HUES6 (cell line): ENCODE results near the gene SHLD2.

Experiments
- H3K27ac ChIP-seq: 2 replicates; pipeline ENCODE4 v1.7.0; 2013; ENCODE audit warnings: low read depth, mild to moderate bottlenecking, low read length, inconsistent platforms
- H3K27me3 ChIP-seq: 2 replicates; pipeline ENCODE4 v1.6.1; 2013; ENCODE audit warnings: low read length; ENCODE audit not compliant: control insufficient read depth, insufficient read depth
- H3K36me3 ChIP-seq: 2 replicates; pipeline ENCODE4 v1.6.1; 2013; ENCODE audit warnings: low read length; ENCODE audit not compliant: control insufficient read depth, insufficient read depth
- H3K4me1 ChIP-seq: 2 replicates; pipeline ENCODE4 v1.6.1; 2013; ENCODE audit warnings: low read length; ENCODE audit not compliant: control insufficient read depth, insufficient read depth
- H3K4me3 ChIP-seq: 2 replicates; pipeline ENCODE4 v1.5.1; 2013; ENCODE audit warnings: low read depth, low read length
- H3K9ac ChIP-seq: one replicate; pipeline ENCODE4 v1.6.1; 2013; ENCODE audit warnings: mild to moderate bottlenecking, low read length
- H3K9me3 ChIP-seq: 2 replicates; pipeline ENCODE4 v1.6.1; 2013; ENCODE audit warnings: low read depth, low read length; ENCODE audit not compliant: control insufficient read depth, insufficient read depth

Gene SHLD2

GRCh38 chr10:87094373-87095235 is at the start of gene SHLD2, which contains the start of gene GLUD1:
Gene SHLD2, plus strand, starts transcription at chr10:87095206. Its CDS starts 56,149 bp downstream, at chr10:87151355.
Gene GLUD1, minus strand, starts transcription at chr10:87094843. Its CDS starts 74 bp downstream, at chr10:87094769.
- Histone ChIP-seq H3K4me3 (peak within 1 kb of the TSS; percentile 91), H3K27me3 (no peaks in the 10 kb centered on the region), H3K36me3 (peaks cover 5% of the 10 kb centered on the region), H3K9ac (peak within 1 kb of the TSS; percentile 96), H3K4me1 (peaks cover 25% of the 10 kb centered on the region), H3K27ac (peak within 1 kb of the TSS; percentile 65), H3K9me3 (no peaks in the 10 kb centered on the region)

- no peaks in the 10 kb centered on the region for H3K4me1 ChIP-seq
These were observed 49.5 kb upstream of the SHLD2 start for GRCh38 chr10:87045434-87045938.

GRCh38 chr10:87053111-87053510 is 41.9 kb upstream of the SHLD2 start:
- peaks cover 81% of the 10 kb centered on the region for H3K36me3 ChIP-seq
- H3K27ac ChIP-seq: no peak overlapping the region
- no peak overlapping the region for H3K4me3 ChIP-seq
- no peaks in the 10 kb centered on the region for H3K27me3 ChIP-seq
- H3K4me1 ChIP-seq: no peaks in the 10 kb centered on the region
- no peak overlapping the region for H3K9ac ChIP-seq
- H3K9me3 ChIP-seq: no peaks in the 10 kb centered on the region

More at GRCh38 chr10:87045434-87045938, 49.5 kb upstream of the SHLD2 start:
- Histone ChIP-seq H3K27ac (no peak overlapping the region), H3K9me3 (no peaks in the 10 kb centered on the region), H3K36me3 (peaks cover 23% of the 10 kb centered on the region), H3K4me3 (no peak overlapping the region), H3K27me3 (no peaks in the 10 kb centered on the region), H3K9ac (no peak overlapping the region)

GRCh38 chr10:87053577-87054181 is 41.3 kb upstream of the SHLD2 start:
- H3K9me3 ChIP-seq: no peaks in the 10 kb centered on the region
- no peak overlapping the region for H3K9ac ChIP-seq
- no peaks in the 10 kb centered on the region for H3K27me3 ChIP-seq
- no peak overlapping the region for H3K4me3 ChIP-seq
- H3K27ac ChIP-seq: no peak overlapping the region
- H3K36me3 ChIP-seq: peaks cover 83% of the 10 kb centered on the region
- H3K4me1 ChIP-seq: no peaks in the 10 kb centered on the region

GRCh38 chr10:87054373-87055295 is 40.4 kb upstream of the SHLD2 start:
- no peaks in the 10 kb centered on the region for H3K27me3 ChIP-seq
- no peaks in the 10 kb centered on the region for H3K4me1 ChIP-seq
- H3K9me3 ChIP-seq: no peaks in the 10 kb centered on the region
- no peak overlapping the region for H3K4me3 ChIP-seq
- H3K36me3 ChIP-seq: peaks cover 85% of the 10 kb centered on the region
- no peak overlapping the region for H3K9ac ChIP-seq
- no peak overlapping the region for H3K27ac ChIP-seq

- no peaks in the 10 kb centered on the region for H3K27me3 ChIP-seq
- H3K27ac ChIP-seq: no peak overlapping the region
- H3K36me3 ChIP-seq: peaks cover 85% of the 10 kb centered on the region
- H3K4me1 ChIP-seq: no peaks in the 10 kb centered on the region
- no peaks in the 10 kb centered on the region for H3K9me3 ChIP-seq
- no peak overlapping the region for H3K4me3 ChIP-seq
- H3K9ac ChIP-seq: no peak overlapping the region
These were observed 36.8 kb upstream of the SHLD2 start for GRCh38 chr10:87058171-87058570.

- no peaks in the 10 kb centered on the region for H3K9me3 ChIP-seq
- H3K4me1 ChIP-seq: no peaks in the 10 kb centered on the region
- peaks cover 78% of the 10 kb centered on the region for H3K36me3 ChIP-seq
- H3K27ac ChIP-seq: no peak overlapping the region
- H3K9ac ChIP-seq: no peak overlapping the region
- H3K4me3 ChIP-seq: no peak overlapping the region
- H3K27me3 ChIP-seq: no peaks in the 10 kb centered on the region
These were observed 35.6 kb upstream of the SHLD2 start for GRCh38 chr10:87059401-87059800.

- H3K9me3 ChIP-seq: no peaks in the 10 kb centered on the region
- no peaks in the 10 kb centered on the region for H3K27me3 ChIP-seq
- H3K36me3 ChIP-seq: peaks cover 76% of the 10 kb centered on the region
- no peak overlapping the region for H3K9ac ChIP-seq
- H3K27ac ChIP-seq: no peak overlapping the region
- H3K4me1 ChIP-seq: no peaks in the 10 kb centered on the region
- H3K4me3 ChIP-seq: no peak overlapping the region
These were observed 34.6 kb upstream of the SHLD2 start for GRCh38 chr10:87060280-87060928.

- no peak overlapping the region for H3K9ac ChIP-seq
- no peak overlapping the region for H3K27ac ChIP-seq
- no peaks in the 10 kb centered on the region for H3K9me3 ChIP-seq
- H3K4me3 ChIP-seq: no peak overlapping the region
- H3K4me1 ChIP-seq: no peaks in the 10 kb centered on the region
- peaks cover 81% of the 10 kb centered on the region for H3K36me3 ChIP-seq
- H3K27me3 ChIP-seq: no peaks in the 10 kb centered on the region
These were observed 30.4 kb upstream of the SHLD2 start for GRCh38 chr10:87064651-87065050.

- Histone ChIP-seq H3K9ac (no peak overlapping the region), H3K9me3 (no peaks in the 10 kb centered on the region), H3K36me3 (peaks cover 75% of the 10 kb centered on the region), H3K4me1 (no peaks in the 10 kb centered on the region), H3K27me3 (no peaks in the 10 kb centered on the region), H3K27ac (no peak overlapping the region), H3K4me3 (no peak overlapping the region)
These were observed 28.8 kb upstream of the SHLD2 start for GRCh38 chr10:87066178-87066577.
